Measurements from ENCODE around the gene ROBO1. TPM values are rescaled to one million over a fixed set of nuclear protein-coding genes. Genes with fewer than 3 reads are reported as not detected.
A peak's percentile ranks its signal among the peaks of the same experiment; 100 is the strongest.

ROBO1 gene
- total RNA-seq, 1 donor from 2014 or later: 71.7 TPM

DNA sequence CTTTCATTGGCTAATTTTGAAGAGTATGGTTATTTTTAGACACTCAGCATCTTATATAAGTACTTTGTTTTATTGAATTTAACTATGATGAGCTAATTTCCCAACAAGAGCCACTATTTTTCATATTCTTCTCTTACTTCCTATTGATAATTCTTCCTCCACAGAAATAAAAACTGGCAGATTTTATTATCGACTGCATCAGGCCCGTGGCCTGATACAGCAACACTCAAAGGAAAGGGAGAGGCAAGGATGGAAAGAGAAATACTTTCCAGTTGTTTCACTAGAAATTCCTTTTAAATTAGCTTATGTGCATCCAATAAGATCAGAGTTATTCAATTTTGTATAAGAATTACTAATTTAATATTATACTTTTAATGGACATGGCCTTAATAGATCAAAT lies 886.3 kb downstream of the ROBO1 start:
- H3K4me2 ChIP-seq (ENCODE audit: low read length): no peak overlapping the region
- FAIRE-seq (no peak), DNase-seq (ENCODE audit: low read depth) (no peak)
- no peak overlapping the region for H3K9ac ChIP-seq (ENCODE audit: low read length)
- Mint-ChIP-seq H3K27me3 (ENCODE audit: low read depth, unreplicated experiment) (no peaks in the 10 kb centered on the region), H3K36me3 (ENCODE audit: low read depth, unreplicated experiment) (no peaks in the 10 kb centered on the region), H3K4me3 (ENCODE audit: unreplicated experiment) (no peak overlapping the region), H3K9me3 (ENCODE audit: unreplicated experiment) (no peaks in the 10 kb centered on the region), H3K4me1 (ENCODE audit: low read depth, unreplicated experiment) (peaks cover 9% of the 10 kb centered on the region), H3K27ac (ENCODE audit: unreplicated experiment) (no peak overlapping the region)
- H3K4me1 ChIP-seq (ENCODE audit: insufficient read depth, low read length): peaks cover 10% of the 10 kb centered on the region
- H3K36me3 ChIP-seq (ENCODE audit: insufficient read depth, low read length): no peaks in the 10 kb centered on the region
- no peaks in the 10 kb centered on the region for H3K27me3 ChIP-seq (ENCODE audit: insufficient read depth, low read length)
- no peaks in the 10 kb centered on the region for H3K9me3 ChIP-seq (ENCODE audit: insufficient read depth, low read depth, low read length)
- H4K20me1 ChIP-seq (ENCODE audit: insufficient read depth, low read length): no peaks in the 10 kb centered on the region
- H2AFZ ChIP-seq (ENCODE audit: low read depth, low read length): no peak overlapping the region
- no peaks in the 10 kb centered on the region for H3K79me2 ChIP-seq (ENCODE audit: insufficient read depth, low read length)
- no peak overlapping the region for H3K4me3 ChIP-seq (ENCODE audit: insufficient read depth, low read depth, low read length)
- TF ChIP-seq, protein P1, sequence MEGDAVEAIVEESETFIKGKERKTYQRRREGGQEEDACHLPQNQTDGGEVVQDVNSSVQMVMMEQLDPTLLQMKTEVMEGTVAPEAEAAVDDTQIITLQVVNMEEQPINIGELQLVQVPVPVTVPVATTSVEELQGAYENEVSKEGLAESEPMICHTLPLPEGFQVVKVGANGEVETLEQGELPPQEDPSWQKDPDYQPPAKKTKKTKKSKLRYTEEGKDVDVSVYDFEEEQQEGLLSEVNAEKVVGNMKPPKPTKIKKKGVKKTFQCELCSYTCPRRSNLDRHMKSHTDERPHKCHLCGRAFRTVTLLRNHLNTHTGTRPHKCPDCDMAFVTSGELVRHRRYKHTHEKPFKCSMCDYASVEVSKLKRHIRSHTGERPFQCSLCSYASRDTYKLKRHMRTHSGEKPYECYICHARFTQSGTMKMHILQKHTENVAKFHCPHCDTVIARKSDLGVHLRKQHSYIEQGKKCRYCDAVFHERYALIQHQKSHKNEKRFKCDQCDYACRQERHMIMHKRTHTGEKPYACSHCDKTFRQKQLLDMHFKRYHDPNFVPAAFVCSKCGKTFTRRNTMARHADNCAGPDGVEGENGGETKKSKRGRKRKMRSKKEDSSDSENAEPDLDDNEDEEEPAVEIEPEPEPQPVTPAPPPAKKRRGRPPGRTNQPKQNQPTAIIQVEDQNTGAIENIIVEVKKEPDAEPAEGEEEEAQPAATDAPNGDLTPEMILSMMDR (IDR thresholded peaks at IDR 0.05; ENCODE audit: insufficient read depth, low read depth, low read length): no peak
- no peak for TF ChIP-seq EZH2 (IDR thresholded peaks at IDR 0.05; ENCODE audit: insufficient read depth, low read length)
- H3K27ac ChIP-seq (ENCODE audit: low read depth, low read length): no peak overlapping the region

DNA sequence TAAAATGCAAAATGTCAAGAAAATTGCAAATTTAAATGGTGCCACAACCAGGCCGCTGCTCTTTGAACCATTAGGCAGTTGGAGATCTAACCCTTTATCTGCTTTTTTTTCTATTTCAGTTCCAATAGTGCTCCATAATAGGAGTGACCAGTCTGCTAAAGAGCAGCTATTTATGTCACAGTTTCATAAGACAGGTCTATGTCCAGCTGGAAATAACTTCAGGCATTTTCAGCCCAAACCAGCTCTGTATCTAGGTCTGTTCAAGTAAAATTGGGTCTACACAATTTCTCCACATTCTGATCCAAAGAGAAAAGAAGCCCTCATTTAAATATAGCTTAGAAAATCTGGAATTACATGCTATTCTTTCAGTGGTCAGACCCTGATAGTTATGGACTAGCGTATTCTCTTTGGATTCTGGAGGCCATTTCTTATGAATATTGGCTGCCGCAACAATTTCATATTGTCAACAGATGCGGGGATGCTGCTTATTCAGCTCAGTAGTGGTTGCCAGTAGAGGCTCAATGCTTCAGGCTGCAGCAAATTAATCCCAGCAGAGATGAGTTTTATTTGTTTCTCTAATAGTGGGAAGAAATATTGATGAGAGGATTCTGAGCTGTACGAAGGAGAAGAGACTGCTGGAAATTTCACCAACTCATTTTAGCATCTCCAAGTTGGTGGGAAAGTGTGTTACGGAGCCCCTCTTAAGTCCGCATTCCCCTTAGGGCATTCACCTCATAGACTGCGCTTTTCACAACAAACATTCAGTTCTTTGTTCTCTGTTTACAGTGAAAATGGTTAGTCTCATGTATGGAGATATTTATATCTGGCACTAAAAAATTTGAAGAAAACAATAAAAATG lies 887.0 kb downstream of the ROBO1 start:
- H3K4me1 Mint-ChIP-seq (ENCODE audit: low read depth, unreplicated experiment): peaks cover 10% of the 10 kb centered on the region
- H3K36me3 Mint-ChIP-seq (ENCODE audit: low read depth, unreplicated experiment): no peaks in the 10 kb centered on the region
- FAIRE-seq (peak; percentile 47), DNase-seq (ENCODE audit: low read depth) (no peak)
- no peak overlapping the region for H3K9ac ChIP-seq (ENCODE audit: low read length)
- H2AFZ ChIP-seq (ENCODE audit: low read depth, low read length): no peak overlapping the region
- no peaks in the 10 kb centered on the region for H3K9me3 Mint-ChIP-seq (ENCODE audit: unreplicated experiment)
- no peaks in the 10 kb centered on the region for H3K27me3 ChIP-seq (ENCODE audit: insufficient read depth, low read length)
- TF ChIP-seq EZH2 (IDR thresholded peaks at IDR 0.05; ENCODE audit: insufficient read depth, low read length): no peak
- TF ChIP-seq, protein P1 (IDR thresholded peaks at IDR 0.05; ENCODE audit: insufficient read depth, low read depth, low read length): no peak
- H3K27ac ChIP-seq (ENCODE audit: low read depth, low read length): no peak overlapping the region
- no peak overlapping the region for H3K4me3 ChIP-seq (ENCODE audit: insufficient read depth, low read depth, low read length)
- no peak overlapping the region for H3K4me2 ChIP-seq (ENCODE audit: low read length)
- H4K20me1 ChIP-seq (ENCODE audit: insufficient read depth, low read length): no peaks in the 10 kb centered on the region
- H3K4me3 Mint-ChIP-seq (ENCODE audit: unreplicated experiment): no peak overlapping the region
- H3K36me3 ChIP-seq (ENCODE audit: insufficient read depth, low read length): no peaks in the 10 kb centered on the region
- no peaks in the 10 kb centered on the region for H3K79me2 ChIP-seq (ENCODE audit: insufficient read depth, low read length)
- H3K27me3 Mint-ChIP-seq (ENCODE audit: low read depth, unreplicated experiment): no peaks in the 10 kb centered on the region
- H3K9me3 ChIP-seq (ENCODE audit: insufficient read depth, low read depth, low read length): no peaks in the 10 kb centered on the region
- no peak overlapping the region for H3K27ac Mint-ChIP-seq (ENCODE audit: unreplicated experiment)
- peaks cover 10% of the 10 kb centered on the region for H3K4me1 ChIP-seq (ENCODE audit: insufficient read depth, low read length)

DNA sequence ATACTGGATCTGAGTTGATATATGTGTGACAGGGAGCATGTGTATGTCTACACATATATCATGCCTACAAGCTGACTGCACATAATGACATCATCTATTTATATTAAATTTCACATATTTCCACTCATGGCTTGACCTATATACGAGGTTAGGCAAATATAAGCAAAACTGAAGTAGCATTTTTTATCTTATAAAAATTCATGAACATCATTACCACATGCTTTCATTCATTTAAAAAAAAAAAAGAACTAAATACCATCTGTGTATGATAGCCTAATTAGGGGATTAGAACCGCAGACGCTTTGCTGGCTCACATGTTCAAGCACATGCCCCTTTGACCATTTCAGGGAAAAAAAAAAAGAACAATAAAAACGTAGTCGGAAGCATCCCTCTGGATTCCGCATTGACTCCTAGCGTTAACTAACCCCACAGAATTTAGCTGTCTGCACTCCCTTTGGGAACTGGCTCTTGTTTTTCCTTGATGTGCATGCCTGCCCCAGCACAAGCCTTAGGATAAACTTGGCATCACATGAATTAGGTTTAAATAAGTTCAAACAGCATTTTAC lies 888.4 kb downstream of the ROBO1 start:
- Histone ChIP-seq H3K79me2 (ENCODE audit: insufficient read depth, low read length) (no peaks in the 10 kb centered on the region), H3K4me2 (ENCODE audit: low read length) (no peak overlapping the region), H3K4me1 (ENCODE audit: insufficient read depth, low read length) (peaks cover 10% of the 10 kb centered on the region), H3K36me3 (ENCODE audit: insufficient read depth, low read length) (no peaks in the 10 kb centered on the region), H2AFZ (ENCODE audit: low read depth, low read length) (no peak overlapping the region), H3K27ac (ENCODE audit: low read depth, low read length) (no peak overlapping the region), H3K9me3 (ENCODE audit: insufficient read depth, low read depth, low read length) (no peaks in the 10 kb centered on the region), H3K9ac (ENCODE audit: low read length) (no peak overlapping the region), H3K4me3 (ENCODE audit: insufficient read depth, low read depth, low read length) (no peak overlapping the region), H4K20me1 (ENCODE audit: insufficient read depth, low read length) (no peaks in the 10 kb centered on the region), H3K27me3 (ENCODE audit: insufficient read depth, low read length) (no peaks in the 10 kb centered on the region)
- FAIRE-seq: no peak
- Mint-ChIP-seq H3K4me1 (ENCODE audit: low read depth, unreplicated experiment) (peaks cover 12% of the 10 kb centered on the region), H3K27ac (ENCODE audit: unreplicated experiment) (no peak overlapping the region), H3K36me3 (ENCODE audit: low read depth, unreplicated experiment) (no peaks in the 10 kb centered on the region), H3K9me3 (ENCODE audit: unreplicated experiment) (no peaks in the 10 kb centered on the region), H3K27me3 (ENCODE audit: low read depth, unreplicated experiment) (no peaks in the 10 kb centered on the region), H3K4me3 (ENCODE audit: unreplicated experiment) (no peak overlapping the region)
- no peak for DNase-seq (ENCODE audit: low read depth)
- TF ChIP-seq, protein P1 (IDR thresholded peaks at IDR 0.05; ENCODE audit: insufficient read depth, low read depth, low read length): no peak
- TF ChIP-seq EZH2 (IDR thresholded peaks at IDR 0.05; ENCODE audit: insufficient read depth, low read length): no peak
